Left lobe of liver (tissue), 2 donors: ENCODE data around the gene PKP4. TPM values are rescaled to one million over a fixed set of nuclear protein-coding genes. Genes with fewer than 3 reads are reported as not detected.

Experiments
- ATAC-seq: fragments of 200-7000 bp; cut with Tn5 transposase; one replicate; pipeline ENCODE4 v1.9.1; 2020; ENCODE audit warnings: mild to moderate bottlenecking, moderate library complexity
- DNase-seq: peaks from one replicate; pipeline ENCODE4 v3.0.0-alpha.2; 2020; ENCODE audit warnings: low spot score
- total RNA-seq: library from RNA; stranded (reverse); gene quantifications from one replicate; pipeline ENCODE4 v1.2.1, GENCODE V29; 2021
- donor health status: DM: no; HTN: no; CAD: no; lungs with moderate emphysema.
- donor health status: DM: no; HTN: yes; CAD: no.

PKP4 gene
- total RNA-seq, 1 donor from 2014 or later: 24.5 TPM

DNA sequence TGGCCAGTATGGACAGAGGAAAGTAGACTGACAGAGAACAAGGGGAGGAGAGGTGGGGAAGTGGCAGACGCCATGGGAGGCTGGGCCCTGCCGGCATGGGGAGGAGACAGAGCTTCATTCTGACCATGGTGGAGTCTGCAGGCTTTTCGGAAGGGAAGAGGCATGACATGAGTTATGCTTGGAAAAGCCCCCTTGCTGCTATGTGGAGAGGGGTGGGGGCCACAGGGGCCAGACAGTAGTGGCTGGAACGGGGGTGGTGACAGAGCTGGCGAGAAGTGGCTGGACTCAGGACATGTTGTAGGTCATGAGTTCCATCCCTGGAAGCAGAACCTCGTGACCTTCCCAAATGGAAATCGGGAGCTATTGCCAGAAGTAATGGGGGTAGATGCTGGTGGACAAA, 271.7 kb downstream of the PKP4 start:
- no peak for ATAC-seq
- DNase-seq: no peak

DNA sequence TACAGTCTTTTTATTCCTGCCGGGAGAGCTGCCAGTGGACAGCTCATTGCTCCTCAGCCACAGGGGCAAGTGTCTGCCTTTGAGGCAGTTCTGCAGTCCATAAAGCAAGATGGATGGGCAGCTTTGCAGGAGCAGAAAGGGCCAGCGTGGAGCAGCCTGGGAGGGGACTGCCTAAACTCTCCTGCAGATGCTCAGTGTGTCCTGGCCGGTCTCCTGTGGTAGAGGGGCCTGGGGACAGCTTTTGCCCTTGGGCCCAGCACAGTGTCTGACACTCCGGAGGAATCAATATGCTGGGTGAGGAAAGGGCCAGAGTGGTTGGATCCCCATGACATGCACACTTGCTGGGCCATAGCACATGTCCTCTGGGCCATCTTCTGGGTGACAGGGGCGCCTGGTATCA, 272.7 kb downstream of the PKP4 start:
- ATAC-seq (no peak), DNase-seq (no peak)

DNA sequence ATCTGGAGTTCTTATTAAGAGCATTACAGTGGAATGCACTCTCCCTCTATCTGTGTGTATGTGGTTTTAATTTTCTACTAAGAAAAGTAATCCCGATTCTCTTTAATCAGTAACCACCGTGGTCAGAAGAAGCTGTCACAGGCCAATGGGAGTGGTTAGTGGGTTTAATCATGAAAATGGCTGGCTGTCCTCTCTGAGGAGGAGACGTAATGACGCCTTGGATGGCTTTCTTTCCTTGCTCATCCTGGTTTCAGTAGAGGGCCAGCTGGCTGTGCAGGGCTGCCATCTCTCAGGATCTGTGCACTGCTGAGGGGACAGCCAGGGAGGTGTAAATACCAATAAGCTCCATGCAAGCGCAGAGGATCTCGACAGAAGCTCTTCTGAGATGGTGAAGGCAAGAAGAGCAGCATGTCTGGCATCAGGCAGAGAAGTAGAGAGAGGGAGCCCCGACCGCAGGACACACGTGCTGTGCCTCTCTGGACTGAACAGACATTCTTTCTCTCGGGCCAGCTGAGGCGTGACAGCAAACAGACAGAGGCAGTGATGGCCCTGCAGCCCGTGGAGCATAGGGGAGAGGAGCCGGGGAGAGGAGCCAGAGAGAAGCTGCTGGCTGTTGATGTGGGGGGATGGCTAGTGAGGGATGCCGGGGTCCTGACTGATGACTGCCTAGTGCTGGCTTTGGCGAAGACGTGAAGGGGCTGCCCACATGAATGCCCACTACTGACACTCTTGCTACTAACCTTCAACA, 273.3 kb downstream of the PKP4 start:
- ATAC-seq (no peak), DNase-seq (no peak)

DNA sequence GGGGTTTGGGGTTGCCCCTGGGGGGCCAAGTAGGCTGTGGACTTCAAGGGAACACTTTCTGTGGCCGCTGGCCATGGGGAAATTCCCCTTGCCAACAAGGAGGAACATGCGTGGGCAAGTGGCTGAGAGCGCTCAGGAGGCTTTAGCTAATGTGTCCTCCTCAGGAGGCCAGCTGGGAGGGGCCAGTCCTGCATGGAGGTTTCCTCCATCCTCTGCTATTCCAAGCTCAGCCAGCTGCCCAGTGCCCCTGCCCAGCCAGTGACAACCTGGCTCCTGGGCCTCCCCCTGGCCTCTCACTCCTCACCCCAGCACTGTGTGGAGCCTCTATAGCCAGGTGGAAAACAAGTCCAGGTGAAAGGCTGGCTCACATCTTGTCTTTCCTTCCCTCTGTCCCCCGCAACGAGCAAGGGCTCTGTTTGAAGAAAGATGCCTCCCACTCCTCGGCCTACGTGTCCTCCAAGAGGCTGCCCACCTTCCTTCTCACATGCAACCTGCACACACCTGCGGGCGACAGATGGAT, 273.9 kb downstream of the PKP4 start:
- DNase-seq (no peak), ATAC-seq (no peak)

DNA sequence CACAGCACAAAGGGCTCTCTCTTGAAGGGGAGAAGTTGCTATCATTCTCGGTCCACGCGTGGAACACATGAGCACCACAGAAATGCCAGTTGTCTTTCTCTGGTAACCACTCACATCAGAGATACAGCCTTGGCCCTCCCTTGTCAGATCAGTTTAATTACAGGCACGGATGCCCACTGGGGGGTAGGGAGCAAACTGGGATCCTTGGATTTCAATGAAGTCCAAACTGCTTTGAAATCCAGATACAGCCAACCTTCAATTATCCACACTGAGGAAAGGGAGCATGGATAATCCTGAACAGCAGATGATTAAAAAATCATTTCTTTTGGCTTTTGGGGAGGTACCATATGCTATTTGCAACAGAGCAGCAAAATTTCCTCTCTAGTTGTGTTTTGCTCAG, 274.6 kb downstream of the PKP4 start:
- no peak for ATAC-seq
- DNase-seq: no peak

Other genes with a start within 250 kb of the PKP4 start
- 0.18 TPM for gene CCDC148, start 199 bp upstream of the PKP4 start, total RNA-seq